ENCODE results near the gene SETD3. TPM values are rescaled to one million over a fixed set of nuclear protein-coding genes. Genes with fewer than 3 reads are reported as not detected.
A peak's percentile ranks its signal among the peaks of the same experiment; 100 is the strongest.

The SETD3 gene
- total and polyA plus RNA-seq, 2 experiments from 2014 or later, result 40.7 to 68.0 TPM

DNA sequence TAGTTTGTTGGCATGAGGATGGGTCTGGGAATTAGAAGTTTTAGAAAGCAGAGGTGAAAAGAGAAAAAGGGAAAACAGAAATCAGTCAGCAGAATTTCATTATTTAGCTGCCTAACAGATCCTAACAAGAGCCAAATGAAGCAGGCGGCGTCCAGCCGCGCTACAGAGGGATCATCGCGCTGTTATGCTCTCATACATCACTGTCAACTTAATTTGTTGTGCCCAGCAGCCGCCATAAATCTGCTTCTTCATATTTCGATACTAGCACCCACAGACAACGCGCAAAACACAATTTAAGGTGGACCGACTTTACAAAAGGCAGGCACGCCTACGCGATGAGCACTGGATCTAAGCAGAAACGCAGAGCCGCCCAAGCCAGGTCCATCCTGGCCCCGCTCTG, 66.7 kb downstream of the SETD3 start (continued):
- TF ChIP-seq ETS1 (IDR thresholded peaks at IDR 0.05) (no peak), NANOG (IDR thresholded peaks at IDR 0.05; ENCODE audit: borderline replicate concordance) (no peak), STAT1 (IDR thresholded peaks at IDR 0.05; ENCODE audit: unreplicated experiment) (no peak), ZNF114 (CRISPR knock-in tag; IDR thresholded peaks at IDR 0.05) (no peak), CREB1 (CRISPR knock-in tag; IDR thresholded peaks at IDR 0.05; ENCODE audit: low read depth) (no peak)
- TF ChIP-seq, protein P1, sequence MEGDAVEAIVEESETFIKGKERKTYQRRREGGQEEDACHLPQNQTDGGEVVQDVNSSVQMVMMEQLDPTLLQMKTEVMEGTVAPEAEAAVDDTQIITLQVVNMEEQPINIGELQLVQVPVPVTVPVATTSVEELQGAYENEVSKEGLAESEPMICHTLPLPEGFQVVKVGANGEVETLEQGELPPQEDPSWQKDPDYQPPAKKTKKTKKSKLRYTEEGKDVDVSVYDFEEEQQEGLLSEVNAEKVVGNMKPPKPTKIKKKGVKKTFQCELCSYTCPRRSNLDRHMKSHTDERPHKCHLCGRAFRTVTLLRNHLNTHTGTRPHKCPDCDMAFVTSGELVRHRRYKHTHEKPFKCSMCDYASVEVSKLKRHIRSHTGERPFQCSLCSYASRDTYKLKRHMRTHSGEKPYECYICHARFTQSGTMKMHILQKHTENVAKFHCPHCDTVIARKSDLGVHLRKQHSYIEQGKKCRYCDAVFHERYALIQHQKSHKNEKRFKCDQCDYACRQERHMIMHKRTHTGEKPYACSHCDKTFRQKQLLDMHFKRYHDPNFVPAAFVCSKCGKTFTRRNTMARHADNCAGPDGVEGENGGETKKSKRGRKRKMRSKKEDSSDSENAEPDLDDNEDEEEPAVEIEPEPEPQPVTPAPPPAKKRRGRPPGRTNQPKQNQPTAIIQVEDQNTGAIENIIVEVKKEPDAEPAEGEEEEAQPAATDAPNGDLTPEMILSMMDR (conservative IDR thresholded peaks at IDR 0.05; ENCODE audit: low read depth in 2 of 2), result no peak

DNA sequence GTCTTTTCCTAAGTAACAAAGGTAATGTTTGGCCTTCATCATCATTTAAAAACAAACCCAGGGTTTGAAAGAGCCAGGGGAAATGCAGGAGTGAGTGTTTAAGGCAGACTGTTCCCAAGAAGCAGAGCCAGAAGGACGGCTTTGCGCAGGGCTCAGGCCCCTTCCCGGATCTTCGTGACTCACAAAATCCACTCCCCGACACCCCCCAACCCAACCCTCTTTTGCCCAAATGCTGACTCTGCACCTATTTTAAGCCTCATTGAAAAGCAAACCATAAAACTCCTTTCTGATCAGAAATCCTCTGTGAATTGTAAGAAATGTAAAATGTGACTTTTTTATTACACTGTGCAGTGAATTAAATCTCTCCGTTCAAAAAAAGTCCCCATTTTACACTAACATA, 67.5 kb downstream of the SETD3 start:
- H3K36me3 Mint-ChIP-seq (ENCODE audit: low read depth), result no peaks in the 10 kb centered on the region
- 0 out of 2 replicates have a peak, but pooled peaks cover 8% of the 10 kb centered on the region for H3K79me2 ChIP-seq (replicated peaks; ENCODE audit: insufficient read depth)
- peaks cover 11% of the 10 kb centered on the region for H3K27me3 Mint-ChIP-seq (ENCODE audit: insufficient read depth, low read depth, poor library complexity)
- H2AFZ ChIP-seq, result no peak overlapping the region
- H3F3A ChIP-seq (replicated peaks; ENCODE audit: low read depth), result peaks cover 3% of the 10 kb centered on the region
- H3K9me3 Mint-ChIP-seq, result no peaks in the 10 kb centered on the region
- H3K4me3 ChIP-seq, result peak overlapping the region; percentile 16; the same call in 1 of the 2 replicates
- DNase-seq (ENCODE audit: low spot score) (peak; percentile 36), ATAC-seq (peak; percentile 17)
- H3K9me2 ChIP-seq (ENCODE audit: insufficient read depth), result no peaks in the 10 kb centered on the region
- H4K20me1 ChIP-seq (replicated peaks; ENCODE audit: insufficient read depth), result no peaks in the 10 kb centered on the region
- peak overlapping the region; percentile 96 for H3K27ac Mint-ChIP-seq
- H3K4me1 ChIP-seq (ENCODE audit: insufficient read depth), result peaks cover 66% of the 10 kb centered on the region
- H3K27me3 ChIP-seq (ENCODE audit: insufficient read depth), result no peaks in the 10 kb centered on the region
- H3K27ac ChIP-seq (ENCODE audit: low read depth), result peak overlapping the region; percentile 92
- 0 out of 3 replicates have a peak overlapping the region, but pooled peaks have one; percentile 11 for H3K4me3 Mint-ChIP-seq
- peak overlapping the region; percentile 67 for H3K4me2 ChIP-seq
- no peaks in the 10 kb centered on the region for H3K36me3 ChIP-seq (ENCODE audit: insufficient read depth)
- peaks cover 72% of the 10 kb centered on the region for H3K4me1 Mint-ChIP-seq
- no peak for TF ChIP-seq EZH2phosphoT487 (IDR thresholded peaks at IDR 0.05; ENCODE audit: unreplicated experiment)
- TF ChIP-seq, protein P2, sequence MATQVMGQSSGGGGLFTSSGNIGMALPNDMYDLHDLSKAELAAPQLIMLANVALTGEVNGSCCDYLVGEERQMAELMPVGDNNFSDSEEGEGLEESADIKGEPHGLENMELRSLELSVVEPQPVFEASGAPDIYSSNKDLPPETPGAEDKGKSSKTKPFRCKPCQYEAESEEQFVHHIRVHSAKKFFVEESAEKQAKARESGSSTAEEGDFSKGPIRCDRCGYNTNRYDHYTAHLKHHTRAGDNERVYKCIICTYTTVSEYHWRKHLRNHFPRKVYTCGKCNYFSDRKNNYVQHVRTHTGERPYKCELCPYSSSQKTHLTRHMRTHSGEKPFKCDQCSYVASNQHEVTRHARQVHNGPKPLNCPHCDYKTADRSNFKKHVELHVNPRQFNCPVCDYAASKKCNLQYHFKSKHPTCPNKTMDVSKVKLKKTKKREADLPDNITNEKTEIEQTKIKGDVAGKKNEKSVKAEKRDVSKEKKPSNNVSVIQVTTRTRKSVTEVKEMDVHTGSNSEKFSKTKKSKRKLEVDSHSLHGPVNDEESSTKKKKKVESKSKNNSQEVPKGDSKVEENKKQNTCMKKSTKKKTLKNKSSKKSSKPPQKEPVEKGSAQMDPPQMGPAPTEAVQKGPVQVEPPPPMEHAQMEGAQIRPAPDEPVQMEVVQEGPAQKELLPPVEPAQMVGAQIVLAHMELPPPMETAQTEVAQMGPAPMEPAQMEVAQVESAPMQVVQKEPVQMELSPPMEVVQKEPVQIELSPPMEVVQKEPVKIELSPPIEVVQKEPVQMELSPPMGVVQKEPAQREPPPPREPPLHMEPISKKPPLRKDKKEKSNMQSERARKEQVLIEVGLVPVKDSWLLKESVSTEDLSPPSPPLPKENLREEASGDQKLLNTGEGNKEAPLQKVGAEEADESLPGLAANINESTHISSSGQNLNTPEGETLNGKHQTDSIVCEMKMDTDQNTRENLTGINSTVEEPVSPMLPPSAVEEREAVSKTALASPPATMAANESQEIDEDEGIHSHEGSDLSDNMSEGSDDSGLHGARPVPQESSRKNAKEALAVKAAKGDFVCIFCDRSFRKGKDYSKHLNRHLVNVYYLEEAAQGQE (IDR thresholded peaks at IDR 0.05; ENCODE audit: unreplicated experiment), result no peak
- TF ChIP-seq ETS1 (IDR thresholded peaks at IDR 0.05), result no peak
- TF ChIP-seq CREB1 (CRISPR knock-in tag; IDR thresholded peaks at IDR 0.05; ENCODE audit: low read depth), result no peak
- TF ChIP-seq, protein P1 (conservative IDR thresholded peaks at IDR 0.05; ENCODE audit: low read depth in 2 of 2), result no peak
- no peak for TF ChIP-seq STAT1 (IDR thresholded peaks at IDR 0.05; ENCODE audit: unreplicated experiment)
- no peak for TF ChIP-seq JUNB (IDR thresholded peaks at IDR 0.05; ENCODE audit: unreplicated experiment)
- TF ChIP-seq ZNF114 (CRISPR knock-in tag; IDR thresholded peaks at IDR 0.05), result no peak
- no peak for TF ChIP-seq NANOG (IDR thresholded peaks at IDR 0.05; ENCODE audit: borderline replicate concordance)
